ENCODE data around the gene DYSF.

- TF ChIP-seq TAF1 (IDR thresholded peaks at IDR 0.05; ENCODE audit: low read depth) (no peak), EP300 (IDR thresholded peaks at IDR 0.05; ENCODE audit: borderline replicate concordance) (no peak), TCF12 (IDR thresholded peaks at IDR 0.05; ENCODE audit: low read depth) (no peak), EGR1 (IDR thresholded peaks at IDR 0.05) (no peak)
Measured at GRCh38 chr2:71728036-71728435, 274.7 kb downstream of the DYSF start.
